ENCODE data around the gene UNC45A. TPM values are rescaled to one million over a fixed set of nuclear protein-coding genes. Genes with fewer than 3 reads are reported as not detected.

Gene UNC45A
- total and polyA plus RNA-seq, 2 of the 13 experiments (the other 11 are each of a cell fraction or from before 2014, with no cell fraction given) = 33.8 to 39.7 TPM

DNA sequence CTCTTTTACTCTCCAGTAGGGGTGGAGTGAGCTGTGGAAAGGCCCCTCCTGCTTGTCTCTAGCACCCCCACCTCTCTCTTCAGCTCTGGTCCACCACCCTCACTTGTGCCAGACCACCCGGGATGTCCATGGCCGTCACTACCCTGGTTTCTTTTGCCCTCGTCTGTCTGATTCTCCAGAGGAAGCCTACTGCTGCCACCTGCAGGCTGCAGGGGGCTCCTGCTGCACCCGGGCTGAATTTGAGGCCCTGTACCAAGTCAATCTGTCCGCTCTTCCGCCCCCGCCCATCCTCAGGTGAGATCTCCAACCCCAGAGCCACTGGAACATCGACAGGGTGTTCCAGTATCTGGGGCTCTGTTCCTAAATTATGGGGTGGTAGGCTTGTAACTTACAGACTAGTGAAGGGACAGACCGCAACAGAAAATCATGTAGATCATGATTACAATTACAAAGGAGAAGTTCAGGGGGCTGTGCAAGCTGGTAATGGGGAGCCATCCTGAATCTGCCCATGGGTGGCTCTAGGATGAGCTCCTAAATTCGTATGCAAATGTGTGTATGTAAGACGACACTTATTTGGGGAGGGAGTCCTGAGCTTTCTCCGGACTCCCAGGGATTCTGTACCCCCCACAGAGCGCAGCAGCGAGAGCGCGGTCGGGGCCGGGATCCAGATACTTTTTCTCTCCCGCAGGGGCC lies 683 bp upstream of the UNC45A start (continued):
- TF ChIP-seq KDM3A (CRISPR knock-in tag; IDR thresholded peaks at IDR 0.05; ENCODE audit: low read depth) = no peak
- TF ChIP-seq TFDP1 (CRISPR knock-in tag; IDR thresholded peaks at IDR 0.05; ENCODE audit: borderline replicate concordance) = no peak
- TF ChIP-seq, protein P1, sequence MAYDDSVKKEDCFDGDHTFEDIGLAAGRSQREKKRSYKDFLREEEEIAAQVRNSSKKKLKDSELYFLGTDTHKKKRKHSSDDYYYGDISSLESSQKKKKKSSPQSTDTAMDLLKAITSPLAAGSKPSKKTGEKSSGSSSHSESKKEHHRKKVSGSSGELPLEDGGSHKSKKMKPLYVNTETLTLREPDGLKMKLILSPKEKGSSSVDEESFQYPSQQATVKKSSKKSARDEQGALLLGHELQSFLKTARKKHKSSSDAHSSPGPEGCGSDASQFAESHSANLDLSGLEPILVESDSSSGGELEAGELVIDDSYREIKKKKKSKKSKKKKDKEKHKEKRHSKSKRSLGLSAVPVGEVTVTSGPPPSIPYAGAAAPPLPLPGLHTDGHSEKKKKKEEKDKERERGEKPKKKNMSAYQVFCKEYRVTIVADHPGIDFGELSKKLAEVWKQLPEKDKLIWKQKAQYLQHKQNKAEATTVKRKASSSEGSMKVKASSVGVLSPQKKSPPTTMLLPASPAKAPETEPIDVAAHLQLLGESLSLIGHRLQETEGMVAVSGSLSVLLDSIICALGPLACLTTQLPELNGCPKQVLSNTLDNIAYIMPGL (CRISPR knock-in tag; IDR thresholded peaks at IDR 0.05; ENCODE audit: borderline replicate concordance in 1 of 2, low read depth in 1 of 2) = peak; percentile 67 to 71; a peak in 2 of 4 replicates
- no peak for TF ChIP-seq GABPB1 (CRISPR knock-in tag; IDR thresholded peaks at IDR 0.05)
- no peak for TF ChIP-seq SETDB1 (CRISPR knock-in tag; IDR thresholded peaks at IDR 0.05; ENCODE audit: borderline replicate concordance)
- TF ChIP-seq, protein P2, sequence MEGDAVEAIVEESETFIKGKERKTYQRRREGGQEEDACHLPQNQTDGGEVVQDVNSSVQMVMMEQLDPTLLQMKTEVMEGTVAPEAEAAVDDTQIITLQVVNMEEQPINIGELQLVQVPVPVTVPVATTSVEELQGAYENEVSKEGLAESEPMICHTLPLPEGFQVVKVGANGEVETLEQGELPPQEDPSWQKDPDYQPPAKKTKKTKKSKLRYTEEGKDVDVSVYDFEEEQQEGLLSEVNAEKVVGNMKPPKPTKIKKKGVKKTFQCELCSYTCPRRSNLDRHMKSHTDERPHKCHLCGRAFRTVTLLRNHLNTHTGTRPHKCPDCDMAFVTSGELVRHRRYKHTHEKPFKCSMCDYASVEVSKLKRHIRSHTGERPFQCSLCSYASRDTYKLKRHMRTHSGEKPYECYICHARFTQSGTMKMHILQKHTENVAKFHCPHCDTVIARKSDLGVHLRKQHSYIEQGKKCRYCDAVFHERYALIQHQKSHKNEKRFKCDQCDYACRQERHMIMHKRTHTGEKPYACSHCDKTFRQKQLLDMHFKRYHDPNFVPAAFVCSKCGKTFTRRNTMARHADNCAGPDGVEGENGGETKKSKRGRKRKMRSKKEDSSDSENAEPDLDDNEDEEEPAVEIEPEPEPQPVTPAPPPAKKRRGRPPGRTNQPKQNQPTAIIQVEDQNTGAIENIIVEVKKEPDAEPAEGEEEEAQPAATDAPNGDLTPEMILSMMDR (CRISPR knock-in tag; IDR thresholded peaks at IDR 0.05) = peak; percentile 91
- no peak for TF ChIP-seq ZNF614 (CRISPR knock-in tag; IDR thresholded peaks at IDR 0.05; ENCODE audit: borderline replicate concordance)
- TF ChIP-seq DR1 (CRISPR knock-in tag; IDR thresholded peaks at IDR 0.05) = no peak
- TF ChIP-seq SCMH1 (CRISPR knock-in tag; IDR thresholded peaks at IDR 0.05; ENCODE audit: borderline replicate concordance) = no peak
- no peak for TF ChIP-seq HES4 (CRISPR knock-in tag; IDR thresholded peaks at IDR 0.05; ENCODE audit: borderline replicate concordance)
- no peak for TF ChIP-seq GRHL1 (CRISPR knock-in tag; conservative IDR thresholded peaks at IDR 0.05)
- no peak for TF ChIP-seq PRPF4 (IDR thresholded peaks at IDR 0.05; ENCODE audit: low read depth, low read length, poor library complexity, severe bottlenecking)
- TF ChIP-seq, protein P3, sequence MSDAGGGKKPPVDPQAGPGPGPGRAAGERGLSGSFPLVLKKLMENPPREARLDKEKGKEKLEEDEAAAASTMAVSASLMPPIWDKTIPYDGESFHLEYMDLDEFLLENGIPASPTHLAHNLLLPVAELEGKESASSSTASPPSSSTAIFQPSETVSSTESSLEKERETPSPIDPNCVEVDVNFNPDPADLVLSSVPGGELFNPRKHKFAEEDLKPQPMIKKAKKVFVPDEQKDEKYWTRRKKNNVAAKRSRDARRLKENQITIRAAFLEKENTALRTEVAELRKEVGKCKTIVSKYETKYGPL (CRISPR knock-in tag; IDR thresholded peaks at IDR 0.05) = no peak
- TF ChIP-seq ELF3 (CRISPR knock-in tag; IDR thresholded peaks at IDR 0.05) = 0 out of 2 replicates have a peak, but pooled peaks have one; percentile 30
- TF ChIP-seq ZNF350 (CRISPR knock-in tag; IDR thresholded peaks at IDR 0.05; ENCODE audit: borderline replicate concordance, low read depth) = no peak; the same call in 1 of the 2 replicates
- TF ChIP-seq ZBTB3 (CRISPR knock-in tag; IDR thresholded peaks at IDR 0.05; ENCODE audit: borderline replicate concordance, low read depth) = no peak
- TF ChIP-seq ZNF333 (CRISPR knock-in tag; IDR thresholded peaks at IDR 0.05; ENCODE audit: borderline replicate concordance) = no peak
- TF ChIP-seq, protein P4, sequence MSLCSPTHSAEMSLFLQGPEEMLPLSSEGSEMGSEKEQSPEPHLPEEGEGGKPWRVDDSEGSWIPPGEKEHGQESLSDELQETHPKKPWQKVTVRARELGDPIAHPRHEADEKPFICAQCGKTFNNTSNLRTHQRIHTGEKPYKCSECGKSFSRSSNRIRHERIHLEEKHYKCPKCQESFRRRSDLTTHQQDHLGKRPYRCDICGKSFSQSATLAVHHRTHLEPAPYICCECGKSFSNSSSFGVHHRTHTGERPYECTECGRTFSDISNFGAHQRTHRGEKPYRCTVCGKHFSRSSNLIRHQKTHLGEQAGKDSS (CRISPR knock-in tag; IDR thresholded peaks at IDR 0.05; ENCODE audit: borderline replicate concordance, low read depth) = no peak
- TF ChIP-seq SRF (IDR thresholded peaks at IDR 0.05; ENCODE audit: low read depth, low read length) = no peak
- no peak for TF ChIP-seq ZMYM4 (CRISPR knock-in tag; IDR thresholded peaks at IDR 0.05)

Data from HepG2 (cell line).